SK-N-MC (cell line): ENCODE measurements around the gene FAP.

ENCODE experiments used
- EZH2 ChIP-seq: fragments of 200-600 bp; sonication (generic); IDR thresholded peaks from one replicate; pipeline ENCODE4 v1.6.1; 2017; ENCODE audit warnings: antibody characterized with exemption
- POLR2AphosphoS5 ChIP-seq: IDR thresholded peaks from 2 replicates; pipeline ENCODE4 v1.6.1; 2012; ENCODE audit warnings: mild to moderate bottlenecking, low read depth, low read length, borderline replicate concordance

DNA sequence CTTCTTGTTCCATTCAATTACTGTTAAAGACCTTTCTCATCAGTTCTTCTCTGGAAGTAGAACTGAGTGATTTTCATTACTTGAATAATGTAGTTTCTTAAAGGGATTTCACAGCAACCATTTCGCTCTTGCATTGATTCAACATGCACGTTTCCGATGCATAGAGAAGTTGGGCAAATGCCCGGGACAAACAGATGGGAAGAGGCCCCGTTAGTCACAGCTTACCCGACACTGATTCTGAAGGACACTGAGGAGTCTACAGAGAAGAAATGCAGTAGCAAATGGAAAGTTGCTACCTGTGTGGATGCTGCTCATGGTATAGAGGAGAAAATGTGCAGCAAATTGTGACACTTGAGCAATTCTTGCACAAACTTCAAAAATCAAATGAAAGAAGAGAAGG, 58.9 kb downstream of the FAP start:
- TF ChIP-seq EZH2 (no peak), POLR2AphosphoS5 (no peak)
